NB4 (cell line): ENCODE measurements around the gene FAM227B.

Experiments
- CTCF ChIP-seq: IDR thresholded peaks from one replicate; pipeline ENCODE4 v1.5.1; 2012; ENCODE audit warnings: low read depth, low read length
- POLR2A ChIP-seq: IDR thresholded peaks from 2 replicates; pipeline ENCODE4 v1.6.1; 2011; ENCODE audit warnings: mild to moderate bottlenecking; ENCODE audit not compliant: insufficient read length; ENCODE audit errors: extremely low read depth

DNA sequence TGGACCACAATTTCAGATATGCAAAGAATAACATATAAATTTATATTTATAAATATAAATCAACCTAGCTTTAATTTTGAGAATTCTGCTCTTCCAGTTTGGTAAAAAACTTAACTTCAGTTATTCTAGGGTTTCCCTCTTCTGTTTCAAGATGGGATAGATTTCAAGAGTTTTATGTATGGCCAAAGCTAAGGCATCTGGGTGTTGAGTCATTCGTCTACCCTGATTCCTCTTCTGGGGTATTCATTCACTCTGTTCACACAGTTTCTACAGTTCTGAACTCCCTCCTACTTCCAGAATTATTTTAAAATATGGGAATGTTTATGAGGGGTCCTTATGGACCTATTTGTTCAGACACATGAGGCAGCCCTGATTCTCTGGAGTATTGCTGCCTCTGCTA, 201.8 kb downstream of the FAM227B start:
- TF ChIP-seq CTCF (no peak), POLR2A (no peak)
